ENCODE results near the gene ABCC10.

DNA sequence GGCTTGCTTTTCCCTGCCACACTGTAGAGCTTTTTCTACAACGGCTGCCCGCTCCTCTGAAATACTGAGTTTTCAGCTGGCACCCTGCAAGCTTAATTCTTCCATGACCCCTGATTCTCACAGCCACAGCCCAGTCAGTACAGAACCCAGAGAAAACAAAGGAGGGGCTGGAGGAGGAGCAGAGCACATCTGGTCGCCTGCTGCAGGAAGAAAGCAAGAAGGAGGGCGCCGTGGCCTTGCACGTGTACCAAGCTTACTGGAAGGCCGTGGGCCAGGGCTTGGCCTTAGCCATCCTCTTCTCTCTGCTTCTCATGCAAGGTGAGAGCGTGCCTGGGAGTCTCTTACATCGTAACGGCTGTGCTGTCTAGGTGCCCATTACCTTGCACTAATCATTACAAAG is 16.7 kb downstream of the ABCC10 start:
- TF ChIP-seq CTCF (IDR thresholded peaks at IDR 0.05; ENCODE audit: poor library complexity, severe bottlenecking) = no peak
- no peak for TF ChIP-seq POLR2AphosphoS5 (IDR thresholded peaks at IDR 0.05)
- TF ChIP-seq EP300 (conservative IDR thresholded peaks at IDR 0.05; ENCODE audit: poor library complexity, severe bottlenecking) = no peak
- TF ChIP-seq RAD21 (conservative IDR thresholded peaks at IDR 0.05) = no peak

Measured in neural cell (in vitro differentiated cells).